KMS-11 (cell line): ENCODE measurements around the gene RYR2.
"Not testable (repeated sequence)": the region's sequence is repeated elsewhere in the genome, so short reads cannot be mapped to it uniquely, and the experiment has no call there.

Source experiments
- H2AFZ ChIP-seq: fragments of 200-600 bp; sonication (generic); 2 replicates; pipeline ENCODE4 v1.6.1; 2016; ENCODE audit warnings: antibody characterized with exemption, mixed run types, low read depth
- H3K27ac ChIP-seq: fragments of 200-600 bp; sonication (generic); 2 replicates; pipeline ENCODE4 v1.6.1; 2016; ENCODE audit warnings: mild to moderate bottlenecking, mixed run types
- H3K27me3 ChIP-seq: fragments of 200-600 bp; sonication (generic); 2 replicates; pipeline ENCODE4 v1.6.1; 2017; ENCODE audit warnings: mild to moderate bottlenecking, low read depth, mixed run types, moderate library complexity; ENCODE audit not compliant: insufficient read depth
- H3K36me3 ChIP-seq: fragments of 200-600 bp; sonication (generic); 2 replicates; pipeline ENCODE4 v1.6.1; 2017; ENCODE audit warnings: mild to moderate bottlenecking, mixed run types; ENCODE audit not compliant: insufficient read depth
- H3K4me1 ChIP-seq: fragments of 200-600 bp; sonication (generic); 2 replicates; pipeline ENCODE4 v1.6.1; 2016; ENCODE audit warnings: mild to moderate bottlenecking, low read depth, mixed run types; ENCODE audit not compliant: poor library complexity, severe bottlenecking
- H3K4me2 ChIP-seq: fragments of 200-600 bp; sonication (generic); 2 replicates; pipeline ENCODE4 v1.7.0; 2016; ENCODE audit warnings: mild to moderate bottlenecking, mixed run types
- H3K4me3 ChIP-seq: fragments of 200-600 bp; sonication (generic); IDR thresholded peaks from 2 replicates; pipeline ENCODE4 v1.6.1; 2017; ENCODE audit warnings: low read depth, low read length, mixed read lengths; ENCODE audit not compliant: insufficient read depth
- H3K79me2 ChIP-seq: fragments of 200-600 bp; sonication (generic); 2 replicates; pipeline ENCODE4 v1.6.1; 2016; ENCODE audit warnings: low read depth, mixed run types; ENCODE audit not compliant: insufficient read depth
- H3K9ac ChIP-seq: fragments of 200-600 bp; sonication (generic); 2 replicates; pipeline ENCODE4 v1.6.1; 2016; ENCODE audit warnings: mild to moderate bottlenecking, mixed run types
- H4K20me1 ChIP-seq: fragments of 200-600 bp; sonication (generic); 2 replicates; pipeline ENCODE4 v1.6.1; 2016; ENCODE audit warnings: mild to moderate bottlenecking, mixed run types; ENCODE audit not compliant: insufficient read depth
- CTCF ChIP-seq: fragments of 200-600 bp; sonication (generic); conservative IDR thresholded peaks from 2 replicates; pipeline ENCODE4 v1.6.1; 2017; ENCODE audit warnings: low read depth, mild to moderate bottlenecking, antibody characterized with exemption, low read length, moderate library complexity, mixed read lengths

The RYR2 gene

GRCh38 chr1:237367758-237368157 lies 325.8 kb downstream of the RYR2 start:
- no peak for TF ChIP-seq CTCF
- no peaks in the 10 kb centered on the region for H3K36me3 ChIP-seq

GRCh38 chr1:237371477-237371876 lies 329.5 kb downstream of the RYR2 start:
- H2AFZ ChIP-seq, H3K4me1 ChIP-seq, H3K27me3 ChIP-seq, H3K79me2 ChIP-seq, H3K9ac ChIP-seq, H3K27ac ChIP-seq, H3K4me2 ChIP-seq, H3K36me3 ChIP-seq, H4K20me1 ChIP-seq, H3K4me3 ChIP-seq: not testable (repeated sequence)

More at GRCh38 chr1:237367758-237368157, 325.8 kb downstream of the RYR2 start:
- Histone ChIP-seq H3K4me1 (no peaks in the 10 kb centered on the region), H3K4me3 (no peak overlapping the region), H3K4me2 (no peak overlapping the region), H2AFZ (no peak overlapping the region), H4K20me1 (no peaks in the 10 kb centered on the region), H3K27ac (no peak overlapping the region), H3K9ac (no peak overlapping the region), H3K79me2 (no peaks in the 10 kb centered on the region), H3K27me3 (no peaks in the 10 kb centered on the region)

- H3K36me3 ChIP-seq: no peaks in the 10 kb centered on the region
- no peak overlapping the region for H3K27ac ChIP-seq
- no peaks in the 10 kb centered on the region for H3K79me2 ChIP-seq
- H3K9ac ChIP-seq: no peak overlapping the region
- no peaks in the 10 kb centered on the region for H3K4me1 ChIP-seq
- no peak for TF ChIP-seq CTCF
- no peak overlapping the region for H3K4me2 ChIP-seq
- no peak overlapping the region for H2AFZ ChIP-seq
- H3K4me3 ChIP-seq: no peak overlapping the region
- H3K27me3 ChIP-seq: no peaks in the 10 kb centered on the region
- no peaks in the 10 kb centered on the region for H4K20me1 ChIP-seq
These were observed 341.8 kb downstream of the RYR2 start for GRCh38 chr1:237383791-237384190.

GRCh38 chr1:237384213-237384612 lies 342.2 kb downstream of the RYR2 start:
- Histone ChIP-seq H3K79me2 (no peaks in the 10 kb centered on the region), H4K20me1 (no peaks in the 10 kb centered on the region), H3K9ac (no peak overlapping the region), H3K4me2 (no peak overlapping the region), H3K36me3 (no peaks in the 10 kb centered on the region), H2AFZ (no peak overlapping the region), H3K4me3 (no peak overlapping the region), H3K27ac (no peak overlapping the region), H3K4me1 (no peaks in the 10 kb centered on the region), H3K27me3 (no peaks in the 10 kb centered on the region)
- TF ChIP-seq CTCF: no peak

GRCh38 chr1:237386362-237387143 lies 344.6 kb downstream of the RYR2 start:
- no peaks in the 10 kb centered on the region for H4K20me1 ChIP-seq
- no peak overlapping the region for H3K4me3 ChIP-seq
- H3K9ac ChIP-seq: no peak overlapping the region
- H3K27ac ChIP-seq: no peak overlapping the region
- peak; percentile 74 for TF ChIP-seq CTCF
- H3K4me2 ChIP-seq: no peak overlapping the region
- no peak overlapping the region for H2AFZ ChIP-seq
- no peaks in the 10 kb centered on the region for H3K36me3 ChIP-seq
- H3K79me2 ChIP-seq: no peaks in the 10 kb centered on the region
- H3K27me3 ChIP-seq: no peaks in the 10 kb centered on the region
- no peaks in the 10 kb centered on the region for H3K4me1 ChIP-seq
